Activated CD8-positive, alpha-beta memory T cell treated with anti-CD3 and anti-CD28 coated beads, Interleukin-2, amount 10 ng/mL, durations not matched to agents 7 days and 5 days (primary cell): ENCODE results near the gene PRL. TPM values are rescaled to one million over a fixed set of nuclear protein-coding genes. Genes with fewer than 3 reads are reported as not detected.

Source experiments
- ATAC-seq: fragments of 150-1000 bp; cut with Tn5 transposase; one replicate; pipeline ENCODE4 v1.10.0; 2021; ENCODE audit warnings: moderate library complexity
- CTCF ChIA-PET: fragments of 350-600 bp; sonication (Branson Sonifier 250); formaldehyde crosslinking; loops from one replicate; lab custom pipeline; 2021; ENCODE audit warnings: antibody characterized with exemption; lab: Charles Lee
- DNase-seq: peaks from one replicate; pipeline ENCODE4 v3.0.0-alpha.2; 2020
- H3K27ac Mint-ChIP-seq: one replicate; pipeline ENCODE4 v1.8.0; 2021; ENCODE audit warnings: mild to moderate bottlenecking, mixed read lengths
- H3K27me3 Mint-ChIP-seq: one replicate; pipeline ENCODE4 v1.8.0; 2021; ENCODE audit warnings: mixed read lengths
- H3K36me3 Mint-ChIP-seq: one replicate; pipeline ENCODE4 v1.8.0; 2021; ENCODE audit warnings: mild to moderate bottlenecking, mixed read lengths
- H3K4me1 Mint-ChIP-seq: one replicate; pipeline ENCODE4 v1.8.0; 2021; ENCODE audit warnings: mixed read lengths
- H3K4me3 Mint-ChIP-seq: one replicate; pipeline ENCODE4 v1.8.0; 2021; ENCODE audit warnings: mild to moderate bottlenecking, moderate library complexity, mixed read lengths
- H3K9me3 Mint-ChIP-seq: one replicate; pipeline ENCODE4 v1.8.0; 2022; ENCODE audit warnings: low read depth, mixed read lengths
- total RNA-seq, 2 experiments: library from RNA; stranded (reverse); gene quantifications; one replicate each; pipeline ENCODE4 v1.2.3, GENCODE V29; 2021

PRL gene
- total RNA-seq, 2 experiments from 2014 or later = not detected

DNA sequence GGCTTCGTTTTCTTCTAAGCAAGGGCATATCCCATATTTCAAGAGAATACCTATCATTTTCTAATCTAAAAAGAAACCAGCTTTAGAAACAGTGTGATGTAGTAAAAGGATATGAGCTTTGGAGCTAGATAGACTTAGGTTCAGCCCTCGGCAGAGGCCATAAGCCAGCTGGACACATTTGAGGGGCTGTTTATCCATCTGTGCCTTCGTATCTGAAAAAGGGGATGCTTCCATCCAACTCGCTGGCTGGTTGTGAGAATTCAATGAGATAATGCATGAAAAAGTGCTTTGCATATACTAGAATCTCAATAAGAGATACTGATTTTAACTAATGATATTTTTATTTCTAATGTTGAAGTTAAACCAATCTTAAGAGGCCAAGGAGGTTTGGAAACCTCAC is 58.0 kb downstream of the PRL start:
- CTCF ChIA-PET = no interaction called here
- DNase-seq (no peak), ATAC-seq (no peak)

GRCh38 chr6:22237526-22237925 is 59.3 kb downstream of the PRL start:
- no peak overlapping the region for H3K4me3 Mint-ChIP-seq
- H3K36me3 Mint-ChIP-seq = no peaks in the 10 kb centered on the region
- ATAC-seq (no peak), DNase-seq (no peak)
- H3K4me1 Mint-ChIP-seq = no peaks in the 10 kb centered on the region
- peaks cover 12% of the 10 kb centered on the region for H3K9me3 Mint-ChIP-seq
- no peak overlapping the region for H3K27ac Mint-ChIP-seq
- no peaks in the 10 kb centered on the region for H3K27me3 Mint-ChIP-seq
- CTCF ChIA-PET = no interaction called here

More for the DNA sequence above, 58.0 kb downstream of the PRL start:
- H3K4me1 Mint-ChIP-seq = no peaks in the 10 kb centered on the region
- no peaks in the 10 kb centered on the region for H3K36me3 Mint-ChIP-seq
- H3K9me3 Mint-ChIP-seq = peaks cover 12% of the 10 kb centered on the region
- no peak overlapping the region for H3K27ac Mint-ChIP-seq
- no peak overlapping the region for H3K4me3 Mint-ChIP-seq
- H3K27me3 Mint-ChIP-seq = no peaks in the 10 kb centered on the region
